ENCODE results near the gene PIGX. TPM values are rescaled to one million over a fixed set of nuclear protein-coding genes. Genes with fewer than 3 reads are reported as not detected.
"Not testable (repeated sequence)": the region's sequence is repeated elsewhere in the genome, so short reads cannot be mapped to it uniquely, and the experiment has no call there.

The PIGX gene
- total and polyA plus RNA-seq, 5 experiments from 2014 or later: 15.6 to 32.6 (median 28.9) TPM

- H3K27ac Mint-ChIP-seq: peak overlapping the region in 4 of 10 donors; percentile 9 to 66 (median 35)
- DNase-seq (no peak), ATAC-seq (no peak)
- H3K4me3 Mint-ChIP-seq: no peak overlapping the region
- H3K36me3 Mint-ChIP-seq: peaks cover 0 to 4% (median 0%) of the 10 kb centered on the region in 3 donors
- no peaks in the 10 kb centered on the region for H3K9me3 Mint-ChIP-seq
- no peaks in the 10 kb centered on the region for H3K27me3 Mint-ChIP-seq
- POLR2A ChIA-PET: interaction anchor here (1.2 kb wide), 1 partner anchor 76 kb away, joined by 5 read pairs; no protein-coding TSS in a partner anchor
- H3K4me1 Mint-ChIP-seq: peaks cover 8 to 28% (median 22%) of the 10 kb centered on the region in 4 donors
Observed at GRCh38 chr3:196708467-196708866, 3.7 kb upstream of the PIGX start.

GRCh38 chr3:196712514-196713413 lies 587 bp downstream of the PIGX start:
- peak in 6 of 10 donors; percentile 15 to 80 (median 63) for DNase-seq

DNA sequence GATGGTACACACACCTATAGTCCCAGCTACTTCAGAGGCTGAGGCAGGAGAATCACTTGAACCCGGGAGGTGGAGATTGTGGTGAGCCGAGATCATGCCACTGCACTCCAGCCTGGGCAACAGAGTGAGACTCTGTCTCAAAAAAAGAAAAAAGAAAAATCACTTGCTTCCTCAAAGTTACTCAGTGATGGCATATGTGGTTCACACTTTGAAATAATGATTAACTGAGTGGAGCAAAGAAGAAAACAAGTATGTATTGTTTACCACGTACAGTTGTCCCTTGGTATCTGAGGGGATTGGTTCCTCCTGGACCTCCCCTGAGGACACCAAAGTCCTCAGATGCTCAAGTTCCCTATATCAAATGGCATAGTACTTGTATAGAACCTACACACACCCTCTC lies 5.0 kb downstream of the PIGX start:
- POLR2A ChIA-PET: not testable (repeated sequence)

More at GRCh38 chr3:196712514-196713413, 587 bp downstream of the PIGX start:
- peak; percentile 42 to 54 for ATAC-seq
- H3K27me3 Mint-ChIP-seq: no peaks in the 10 kb centered on the region
- H3K27ac Mint-ChIP-seq: peak overlapping the region; percentile 51 to 97 (median 92)
- peaks cover 7 to 44% (median 28%) of the 10 kb centered on the region in 4 donors for H3K4me1 Mint-ChIP-seq
- POLR2A ChIA-PET: interaction anchor here (0.6 to 2.5 kb wide), 6 partner anchors 14 to 229 kb away, joined by 3 to 36 read pairs (median 4); partner anchors contain the start of genes NCBP2 and PAK2
- H3K36me3 Mint-ChIP-seq: no peaks in the 10 kb centered on the region
- peak overlapping the region; percentile 80 to 92 (median 82) for H3K4me3 Mint-ChIP-seq
- H3K9me3 Mint-ChIP-seq: no peaks in the 10 kb centered on the region

GRCh38 chr3:196721097-196721496 lies 8.9 kb downstream of the PIGX start:
- POLR2A ChIA-PET: no interaction called here
- peaks cover 0 to 8% (median 4%) of the 10 kb centered on the region in 4 donors for H3K4me1 Mint-ChIP-seq
- ATAC-seq: no peak
- peaks cover 9 to 42% (median 28%) of the 10 kb centered on the region in 3 donors for H3K36me3 Mint-ChIP-seq
- DNase-seq: no peak
- no peak overlapping the region for H3K4me3 Mint-ChIP-seq
- H3K9me3 Mint-ChIP-seq: peaks cover 0 to 5% (median 0%) of the 10 kb centered on the region in 9 donors
- H3K27ac Mint-ChIP-seq: no peak overlapping the region
- H3K27me3 Mint-ChIP-seq: no peaks in the 10 kb centered on the region

More for the DNA sequence above, 5.0 kb downstream of the PIGX start:
- H3K9me3 Mint-ChIP-seq, H3K4me3 Mint-ChIP-seq, H3K27me3 Mint-ChIP-seq, DNase-seq, ATAC-seq: not testable (repeated sequence)
- peak overlapping the region in 1 of 10 donors; percentile 58 for H3K27ac Mint-ChIP-seq
- H3K36me3 Mint-ChIP-seq: peaks cover 8 to 23% (median 21%) of the 10 kb centered on the region in 3 donors
- peaks cover 0 to 31% (median 11%) of the 10 kb centered on the region in 4 donors for H3K4me1 Mint-ChIP-seq

DNA sequence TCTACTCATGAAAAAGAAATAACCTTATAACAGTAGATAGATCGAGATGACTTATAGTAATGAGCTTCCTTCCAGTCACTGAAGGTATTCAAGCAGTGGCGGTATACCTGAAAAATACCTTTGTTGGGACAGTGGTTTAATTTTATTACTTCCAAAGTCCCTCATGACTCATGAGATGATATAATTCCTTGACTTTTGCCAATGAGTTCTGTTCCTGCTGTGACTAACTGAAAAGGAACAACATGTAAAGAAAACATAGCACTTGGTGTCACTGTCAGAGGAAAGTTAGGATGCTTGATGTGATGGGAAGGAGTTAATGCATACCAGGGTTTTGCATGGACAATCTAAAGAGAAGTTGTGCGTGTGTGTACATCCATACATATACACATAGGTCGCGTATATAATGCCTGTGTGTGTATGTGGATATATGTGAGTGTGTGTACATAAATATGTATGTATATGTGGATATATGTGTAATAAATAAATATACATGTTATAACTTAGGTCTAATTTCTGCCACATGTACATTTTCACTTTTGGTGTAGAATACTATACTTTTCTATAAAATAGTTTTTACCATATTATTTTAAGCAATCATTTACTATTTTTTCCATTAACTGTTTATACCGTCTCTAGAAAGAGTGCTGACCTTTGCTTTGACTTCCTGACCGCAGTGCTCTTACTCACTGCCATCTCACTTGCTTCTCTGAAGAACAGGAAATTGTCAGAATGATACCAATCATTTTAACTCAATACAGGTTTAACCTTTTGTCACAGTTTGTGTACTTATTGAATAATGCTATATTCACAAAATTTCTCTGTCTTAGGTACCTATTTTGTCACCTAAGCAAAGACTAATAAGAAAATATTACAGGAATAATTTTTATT lies 14.9 kb downstream of the PIGX start:
- H3K36me3 Mint-ChIP-seq: peaks cover 3 to 55% (median 20%) of the 10 kb centered on the region in 3 donors
- peaks cover 0 to 8% (median 2%) of the 10 kb centered on the region in 4 donors for H3K4me1 Mint-ChIP-seq
- peak overlapping the region in 2 of 10 donors; percentile 60 to 63 for H3K27ac Mint-ChIP-seq
- no peaks in the 10 kb centered on the region for H3K9me3 Mint-ChIP-seq
- ATAC-seq: no peak
- POLR2A ChIA-PET: interaction anchor here (1.3 kb wide), 1 partner anchor 15 kb away, joined by 3 read pairs; the partner anchor contains the start of genes CEP19 and PIGX
- DNase-seq: no peak
- H3K27me3 Mint-ChIP-seq: no peaks in the 10 kb centered on the region
- H3K4me3 Mint-ChIP-seq: no peak overlapping the region

DNA sequence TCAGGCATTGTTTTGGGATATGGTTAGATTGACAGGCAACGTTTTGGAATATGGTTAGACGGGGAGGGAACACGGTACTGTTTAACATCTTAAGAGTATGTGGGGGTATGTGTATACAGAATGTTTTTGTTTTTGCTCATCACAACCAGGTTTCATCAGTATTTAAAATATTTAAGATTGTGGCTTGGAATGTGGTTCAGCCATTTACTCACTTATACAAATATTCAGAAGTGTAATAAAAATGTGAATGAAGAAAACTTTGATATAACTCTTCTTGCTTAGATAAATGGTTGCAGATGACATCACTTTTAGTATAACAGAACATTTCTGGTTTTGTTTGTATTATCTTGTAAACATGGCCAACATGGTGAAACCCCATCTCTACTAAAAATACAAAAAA lies 23.6 kb downstream of the PIGX start:
- no peak overlapping the region for H3K4me3 Mint-ChIP-seq

GRCh38 chr3:196736670-196737374 lies 24.6 kb downstream of the PIGX start:
- POLR2A ChIA-PET: interaction anchor here (0.7 kb wide), 1 partner anchor 81 kb away, joined by 3 read pairs; no protein-coding TSS in a partner anchor
- Mint-ChIP-seq H3K27ac (peak overlapping the region in 1 of 10 donors; percentile 40), H3K4me3 (no peak overlapping the region), H3K27me3 (no peaks in the 10 kb centered on the region), H3K9me3 (no peaks in the 10 kb centered on the region), H3K36me3 (peaks cover 0 to 13% (median 0%) of the 10 kb centered on the region in 3 donors), H3K4me1 (peaks cover 14 to 24% (median 18%) of the 10 kb centered on the region in 4 donors)
- DNase-seq (no peak), ATAC-seq (no peak)

More for the DNA sequence above, 23.6 kb downstream of the PIGX start:
- POLR2A ChIA-PET: no interaction called here
- no peak for ATAC-seq
- H3K9me3 Mint-ChIP-seq: no peaks in the 10 kb centered on the region
- no peak overlapping the region for H3K27ac Mint-ChIP-seq
- no peak for DNase-seq
- peaks cover 5 to 13% (median 10%) of the 10 kb centered on the region in 4 donors for H3K4me1 Mint-ChIP-seq
- H3K27me3 Mint-ChIP-seq: no peaks in the 10 kb centered on the region
- H3K36me3 Mint-ChIP-seq: peaks cover 0 to 20% (median 3%) of the 10 kb centered on the region in 3 donors

DNA sequence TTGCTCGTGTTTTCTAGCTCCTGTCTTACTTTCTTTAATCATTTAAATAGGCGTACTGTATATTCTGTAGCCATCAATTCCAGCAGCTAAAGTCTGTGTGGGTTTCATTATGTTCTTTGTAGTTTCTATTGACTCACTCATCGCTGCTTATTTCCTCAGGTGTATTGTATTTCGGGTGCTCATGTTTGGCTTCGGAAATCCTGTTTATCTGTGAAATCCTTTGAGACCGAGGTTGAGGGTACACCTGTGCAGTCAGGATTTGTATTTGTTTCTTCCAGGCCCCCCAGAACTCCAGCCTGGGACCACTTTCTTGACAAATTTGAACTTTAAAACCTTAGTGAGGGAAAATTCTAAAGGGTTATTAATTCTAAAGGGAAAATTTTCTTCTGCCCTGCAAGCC lies 25.5 kb downstream of the PIGX start:
- ATAC-seq (no peak), DNase-seq (no peak)
- POLR2A ChIA-PET: no interaction called here
- Mint-ChIP-seq H3K36me3 (peaks cover 0 to 11% (median 0%) of the 10 kb centered on the region in 3 donors), H3K4me1 (peaks cover 14 to 25% (median 20%) of the 10 kb centered on the region in 4 donors), H3K4me3 (no peak overlapping the region), H3K27me3 (no peaks in the 10 kb centered on the region), H3K9me3 (no peaks in the 10 kb centered on the region), H3K27ac (no peak overlapping the region)

DNA sequence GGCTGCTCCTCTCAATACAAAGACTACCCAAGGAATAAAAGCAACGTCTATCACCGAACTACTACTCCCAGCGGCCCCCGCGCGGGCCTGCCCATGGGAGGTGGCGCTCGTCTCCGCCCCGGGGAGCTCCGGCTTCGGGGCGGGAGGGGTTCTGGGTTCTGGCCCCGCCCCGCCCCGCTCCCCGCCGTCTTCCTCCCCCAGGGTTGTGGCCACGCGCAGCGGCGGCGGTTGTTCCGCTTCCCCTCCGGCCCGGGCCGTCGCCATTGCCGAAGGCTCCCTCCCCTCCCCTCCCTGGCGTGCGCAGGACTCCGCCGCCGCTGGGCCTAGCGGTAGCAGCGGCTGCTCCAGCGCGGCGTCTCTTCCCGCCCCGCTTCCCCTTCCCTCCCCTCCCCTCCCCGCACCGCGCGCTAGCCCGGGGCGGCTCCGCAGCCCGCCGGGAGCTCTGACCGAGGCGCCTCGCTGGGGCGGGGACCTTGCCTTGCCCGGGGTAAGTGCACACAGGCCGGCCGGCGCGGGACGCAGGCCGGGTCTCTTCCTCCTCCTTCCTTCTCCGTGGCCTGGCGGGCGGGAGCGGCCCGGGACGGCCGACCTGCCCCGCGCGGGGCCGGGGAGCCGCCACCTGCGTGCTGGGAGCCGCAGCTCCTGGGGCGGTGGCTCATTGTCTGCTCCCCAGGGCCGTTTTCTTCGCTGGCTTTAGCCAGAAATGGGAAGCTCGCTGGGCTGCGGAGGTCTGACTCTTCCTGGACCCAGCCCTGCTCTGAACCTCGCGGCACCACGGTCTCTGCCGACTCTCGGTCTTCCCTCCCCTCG lies 27.7 kb downstream of the PIGX start, which contains the start of gene PAK2:
Gene PAK2, plus strand, starts transcription at position 187 of the 810 bp plus-strand sequence. CDS start 42,790 bp downstream, outside the sequence.
- ATAC-seq (peak; percentile 76 to 83), DNase-seq (peak; percentile 82 to 93 (median 86))
- Mint-ChIP-seq H3K4me3 (peak within 1 kb of the TSS; percentile 95 to 100 (median 98)), H3K9me3 (no peaks in the 10 kb centered on the region), H3K27me3 (no peaks in the 10 kb centered on the region), H3K27ac (peak within 1 kb of the TSS; percentile 95 to 100 (median 99)), H3K4me1 (peaks cover 16 to 40% (median 29%) of the 10 kb centered on the region in 4 donors), H3K36me3 (peaks cover 0 to 3% (median 0%) of the 10 kb centered on the region in 3 donors)
- POLR2A ChIA-PET: interaction anchor here (1.0 to 3.0 kb wide), 17 partner anchors 27 to 307 kb away, joined by 3 to 36 read pairs (median 4); partner anchors contain the start of genes CEP19, FBXO45, NCBP2 and NRROS

- POLR2A ChIA-PET: interaction anchor here (0.6 to 3.0 kb wide), 17 partner anchors 28 to 308 kb away, joined by 3 to 36 read pairs (median 4); partner anchors contain the start of genes CEP19, FBXO45, NCBP2 and NRROS
- Mint-ChIP-seq H3K9me3 (no peaks in the 10 kb centered on the region), H3K27me3 (no peaks in the 10 kb centered on the region), H3K27ac (peak overlapping the region; percentile 95 to 100 (median 99)), H3K4me1 (peaks cover 16 to 47% (median 31%) of the 10 kb centered on the region in 4 donors), H3K4me3 (peak overlapping the region; percentile 95 to 100 (median 98)), H3K36me3 (peaks cover 0 to 7% (median 0%) of the 10 kb centered on the region in 3 donors)
- peak; percentile 29 to 67 for ATAC-seq
- peak in 8 of 10 donors; percentile 32 to 80 (median 62) for DNase-seq
Observed at GRCh38 chr3:196740481-196741248, 28.5 kb downstream of the PIGX start.
